GM19035 (cell line): ENCODE data around the gene ZBTB16.

Source experiments
- ATAC-seq: cut with Tn5 transposase; IDR thresholded peaks from one replicate; pipeline ENCODE4 v1.9.1; 2021; ENCODE audit not compliant: unreplicated experiment

Gene ZBTB16

GRCh38 chr11:114147375-114148012, 88.0 kb downstream of the ZBTB16 start:
- ATAC-seq = no peak

- no peak for ATAC-seq
Observed at GRCh38 chr11:114148013-114148382, 88.5 kb downstream of the ZBTB16 start.

- ATAC-seq = no peak
Observed at GRCh38 chr11:114149689-114150407, 90.3 kb downstream of the ZBTB16 start.

- ATAC-seq = no peak
Observed at GRCh38 chr11:114150671-114151070, 91.2 kb downstream of the ZBTB16 start.

GRCh38 chr11:114151631-114152030, 92.1 kb downstream of the ZBTB16 start:
- no peak for ATAC-seq

- no peak for ATAC-seq
Observed at GRCh38 chr11:114152162-114152561, 92.7 kb downstream of the ZBTB16 start.

GRCh38 chr11:114152785-114153184, 93.3 kb downstream of the ZBTB16 start:
- no peak for ATAC-seq

DNA sequence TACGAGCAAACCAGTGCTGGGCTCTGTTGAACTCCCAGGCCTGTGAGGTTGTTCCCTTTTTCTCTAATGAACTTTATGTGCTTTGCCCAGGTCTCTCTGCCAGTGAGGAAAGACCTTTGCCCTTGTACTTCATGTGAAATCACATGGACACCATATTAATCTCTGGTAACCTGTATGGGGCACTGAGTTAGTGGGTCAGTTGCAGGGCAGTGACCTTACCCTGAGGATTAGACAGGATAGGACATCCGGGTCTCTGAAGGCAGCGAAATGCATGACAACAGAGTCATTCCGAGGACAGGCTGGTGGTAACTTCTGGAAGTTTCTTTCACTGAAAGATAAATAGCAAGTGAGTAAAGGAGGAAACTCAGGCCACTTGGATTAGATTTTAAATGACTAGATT, 93.7 kb downstream of the ZBTB16 start:
- ATAC-seq = no peak

DNA sequence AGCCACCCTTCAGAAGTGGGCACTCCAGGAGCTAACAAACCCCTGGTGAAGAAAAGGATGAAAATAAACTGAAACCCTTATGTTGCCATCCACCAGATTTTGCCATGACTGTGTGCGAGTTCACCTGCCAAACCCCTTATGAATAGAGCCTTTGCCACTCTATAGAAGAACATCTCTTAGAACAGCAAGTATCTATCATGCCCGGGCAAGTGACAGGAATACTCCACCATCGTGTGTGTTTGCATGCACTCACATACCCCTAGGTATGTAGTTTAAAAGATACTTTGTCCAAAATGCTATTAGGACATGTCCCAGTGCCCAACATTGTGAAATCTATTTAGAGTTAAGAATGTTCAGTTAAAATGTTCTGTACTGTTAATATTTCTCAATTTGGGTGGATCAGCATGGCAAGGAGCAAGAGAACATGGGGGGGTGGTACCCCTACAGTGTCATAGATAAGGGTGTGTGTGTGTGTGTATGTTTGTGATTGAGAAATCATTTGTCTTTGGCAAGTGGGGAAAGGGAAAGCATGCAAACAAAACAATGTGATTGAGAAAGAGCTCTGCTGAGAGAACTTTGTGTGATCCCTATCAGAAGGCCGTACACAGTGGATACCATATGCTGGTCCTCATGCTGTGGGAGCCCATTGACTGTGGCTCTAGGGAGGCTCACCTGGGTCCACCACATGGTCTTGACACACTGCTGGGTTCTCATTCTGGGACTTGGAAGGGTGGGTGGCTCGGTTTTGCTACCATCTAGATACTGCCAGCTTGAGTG, 94.9 kb downstream of the ZBTB16 start:
- no peak for ATAC-seq

DNA sequence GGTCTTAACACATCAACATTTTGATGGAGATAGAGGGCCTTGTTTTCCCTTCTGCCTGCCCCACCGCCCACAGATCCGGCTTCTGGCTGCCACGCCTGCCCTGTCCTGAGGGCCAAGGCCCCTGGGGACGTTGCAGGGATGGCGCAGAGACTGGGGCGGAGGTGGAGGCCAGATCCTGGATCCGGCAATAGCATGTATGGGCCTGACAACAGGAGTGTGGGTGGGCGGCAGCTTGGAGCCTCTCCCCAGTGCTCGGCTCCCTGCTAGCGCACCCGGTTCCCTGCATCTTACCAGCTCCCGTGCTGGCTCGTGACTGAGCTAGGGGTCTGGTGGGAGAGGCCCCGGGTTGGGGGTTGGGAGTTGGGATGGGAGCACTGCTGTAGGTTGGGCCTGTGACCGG, 95.6 kb downstream of the ZBTB16 start:
- ATAC-seq = no peak

- ATAC-seq = no peak
Observed at GRCh38 chr11:114156131-114156581, 96.6 kb downstream of the ZBTB16 start.

GRCh38 chr11:114156782-114157181, 97.3 kb downstream of the ZBTB16 start:
- no peak for ATAC-seq

DNA sequence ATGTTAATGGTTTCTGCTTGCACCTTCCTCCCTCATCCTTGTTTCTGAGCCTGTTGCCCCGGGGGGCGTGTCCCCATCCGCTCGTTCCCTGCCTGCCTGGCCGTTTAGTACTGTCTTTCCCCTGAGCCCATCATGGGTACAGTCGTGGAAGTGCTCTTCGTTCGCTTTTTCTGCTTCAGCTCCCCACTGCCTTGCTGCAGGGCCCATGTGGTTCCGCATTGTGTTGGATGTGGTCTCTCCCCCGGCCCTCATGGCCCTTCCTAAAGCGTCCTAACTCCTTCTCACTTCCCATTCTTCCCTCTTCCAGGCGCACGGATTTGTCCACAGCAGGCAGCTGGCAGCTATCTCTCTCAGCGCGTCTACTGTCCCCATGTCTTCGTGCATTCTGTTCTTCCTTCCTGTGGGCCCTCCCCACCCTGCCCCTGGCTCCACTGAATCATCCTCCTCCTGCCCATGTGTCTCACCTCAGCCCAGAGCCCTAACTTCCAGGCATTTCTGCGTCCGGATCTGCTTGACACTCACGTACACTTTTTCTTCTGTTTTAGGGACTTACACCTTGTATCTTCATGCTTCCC, 98.1 kb downstream of the ZBTB16 start:
- no peak for ATAC-seq

DNA sequence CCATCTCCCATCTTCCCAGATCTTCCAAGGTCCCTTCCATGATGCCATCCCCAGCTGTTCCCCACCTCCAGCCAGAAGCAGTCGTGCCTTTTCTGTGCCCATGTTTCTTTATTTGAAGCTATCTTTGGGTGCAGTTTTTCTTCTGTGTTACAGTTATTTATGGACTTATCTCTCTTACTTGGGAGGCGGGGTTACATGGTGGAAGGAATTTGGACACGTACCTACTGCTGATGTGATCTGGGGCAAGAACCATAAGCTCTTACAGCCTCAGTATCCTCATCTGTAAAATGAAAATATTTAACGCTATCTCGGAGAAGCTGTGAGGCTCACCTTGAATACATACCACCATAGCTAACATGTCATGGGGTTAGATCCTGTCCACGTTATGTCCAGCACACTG, 98.9 kb downstream of the ZBTB16 start:
- no peak for ATAC-seq

- ATAC-seq = no peak
Observed at GRCh38 chr11:114158886-114159285, 99.4 kb downstream of the ZBTB16 start.

DNA sequence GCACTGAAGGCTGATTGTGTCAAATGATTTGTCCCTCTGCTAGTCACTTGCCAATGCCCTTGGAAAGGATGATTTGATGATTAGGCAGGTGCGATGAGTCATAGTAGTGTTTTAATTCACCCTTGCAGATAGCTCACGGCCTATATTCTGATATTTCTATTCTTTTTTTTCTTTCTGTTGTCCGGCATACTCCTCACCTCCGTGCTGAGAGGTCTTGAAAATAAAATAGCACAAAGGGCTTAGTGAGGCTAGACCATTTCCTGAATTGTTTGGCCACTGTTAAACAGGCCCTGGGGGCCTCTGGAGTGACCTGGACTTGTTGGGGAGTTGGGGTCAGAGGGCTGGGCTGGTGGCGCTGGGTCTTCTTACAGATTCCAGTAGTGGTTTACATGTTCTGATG, 99.8 kb downstream of the ZBTB16 start:
- no peak for ATAC-seq

DNA sequence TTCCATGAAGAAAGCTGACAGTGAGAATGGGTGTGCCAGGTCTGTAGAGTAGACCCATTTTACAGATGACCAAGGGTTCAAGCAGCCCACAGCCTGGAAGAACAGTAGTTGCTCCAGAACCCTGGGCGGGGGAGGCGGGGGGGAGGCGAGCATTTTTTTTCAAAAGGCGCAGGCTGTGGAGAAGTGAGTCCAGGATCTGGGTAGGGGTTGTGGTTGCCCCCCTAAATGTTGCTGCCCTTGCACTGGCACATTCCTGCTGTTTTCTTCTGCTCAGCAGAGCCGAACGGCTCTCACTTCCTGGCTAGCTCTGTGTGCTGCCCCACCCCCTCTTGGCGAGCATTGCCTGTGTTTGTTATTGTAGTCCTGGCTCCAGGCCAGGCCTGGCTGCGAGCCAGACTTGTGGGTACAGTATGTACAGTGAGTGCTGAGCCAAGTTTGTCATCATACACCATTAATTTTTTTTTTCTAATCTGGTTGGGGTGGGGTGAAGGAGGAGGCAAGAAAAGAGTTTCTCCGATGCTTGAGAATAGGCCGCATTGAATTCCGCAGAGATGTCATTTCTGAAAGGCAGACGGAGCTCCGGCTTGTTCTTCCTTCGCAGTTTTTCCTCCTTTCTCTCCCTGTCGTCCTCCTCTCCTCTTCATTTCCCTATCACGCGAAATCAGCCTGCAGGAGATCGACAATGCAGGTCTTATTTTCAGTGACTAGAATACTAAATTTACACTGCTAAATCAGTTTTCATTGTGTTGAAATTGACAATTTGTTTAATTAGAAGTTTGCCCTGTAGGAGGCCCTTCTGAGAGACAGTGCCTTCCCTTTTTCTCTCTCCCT, 100.5 kb downstream of the ZBTB16 start:
- peak; percentile 60 for ATAC-seq

DNA sequence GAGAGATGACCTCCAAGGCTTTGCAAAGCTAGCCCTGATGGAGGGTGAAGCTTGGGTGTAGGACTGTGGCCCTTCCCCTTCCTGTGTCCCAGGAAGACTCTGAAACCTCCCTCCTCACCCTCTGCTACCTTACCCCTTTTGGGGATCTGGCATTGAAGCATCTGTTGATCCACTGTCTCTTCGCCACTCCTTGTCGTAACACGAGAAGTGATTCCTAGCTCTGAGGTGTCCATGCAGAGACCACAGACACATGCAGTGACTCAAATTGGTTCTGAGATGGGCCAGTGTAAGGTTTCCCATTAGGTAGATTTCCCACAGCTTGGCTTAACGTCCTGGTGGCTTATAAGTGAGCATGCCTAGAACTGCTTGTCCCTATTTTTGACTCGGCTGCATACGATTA, 101.4 kb downstream of the ZBTB16 start:
- ATAC-seq = no peak

DNA sequence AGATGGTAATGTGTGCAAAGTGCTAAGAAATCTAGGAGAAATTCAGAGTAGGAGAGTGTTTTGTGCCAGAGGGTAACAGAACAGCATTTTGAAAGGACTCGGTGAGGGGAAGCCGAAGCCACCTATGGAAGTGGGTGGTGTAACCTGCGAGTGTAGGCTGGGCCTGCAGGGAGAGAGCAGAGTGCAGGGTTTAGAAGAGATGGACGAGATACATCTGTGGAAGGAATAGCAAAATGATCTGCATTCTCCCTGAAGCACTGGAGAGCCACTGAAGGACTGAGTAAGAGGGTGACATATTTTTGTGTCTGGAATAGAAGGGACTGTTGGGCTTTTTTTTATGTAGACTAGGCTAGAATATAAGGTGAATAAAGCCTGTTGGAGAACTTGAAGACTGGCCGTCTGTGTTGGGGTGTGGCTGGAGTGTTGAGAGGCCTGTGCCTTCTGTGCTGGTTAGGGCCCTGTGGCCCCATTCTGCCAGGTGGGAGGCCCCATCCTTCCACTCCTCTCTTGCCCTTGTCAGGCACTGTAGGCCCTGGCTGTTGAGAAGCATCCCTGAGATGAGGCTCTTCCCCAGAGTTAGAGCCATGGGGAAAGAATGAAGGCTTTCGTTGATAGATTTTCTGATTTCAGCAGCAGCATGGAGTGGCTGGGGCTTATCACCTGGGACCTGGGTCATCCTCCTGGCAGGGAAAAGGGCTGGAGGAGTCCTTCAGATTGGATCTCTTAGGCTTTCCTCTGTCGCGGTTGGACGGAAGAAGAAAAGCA, 102.2 kb downstream of the ZBTB16 start:
- ATAC-seq = no peak

GRCh38 chr11:114162719-114163123, 103.2 kb downstream of the ZBTB16 start:
- no peak for ATAC-seq
